Gastrocnemius medialis (tissue), 4 donors: ENCODE data around the gene RIN3.

Experiments used
- CTCF ChIP-seq, 5 experiments: fragments of 450-650 bp in 3 of 5; fragments of 200-600 bp in 2 of 5; sonication (generic) in 2 of 5; IDR thresholded peaks in 4 of 5; conservative IDR thresholded peaks in 1 of 5; 1 replicate in 4 of 5; 2 replicates in 1 of 5; pipeline ENCODE4 v1.5.1; 2016 to 2019; ENCODE audit warnings: antibody characterized with exemption in 5 of 5, mild to moderate bottlenecking in 3 of 5, moderate library complexity in 3 of 5
- POLR2A ChIP-seq, 2 donors: fragments of 450-650 bp; IDR thresholded peaks; one replicate each; pipeline ENCODE4 v1.6.1; 2017; ENCODE audit warnings: antibody characterized with exemption in 2 of 2, mild to moderate bottlenecking in 2 of 2, moderate library complexity in 2 of 2

DNA sequence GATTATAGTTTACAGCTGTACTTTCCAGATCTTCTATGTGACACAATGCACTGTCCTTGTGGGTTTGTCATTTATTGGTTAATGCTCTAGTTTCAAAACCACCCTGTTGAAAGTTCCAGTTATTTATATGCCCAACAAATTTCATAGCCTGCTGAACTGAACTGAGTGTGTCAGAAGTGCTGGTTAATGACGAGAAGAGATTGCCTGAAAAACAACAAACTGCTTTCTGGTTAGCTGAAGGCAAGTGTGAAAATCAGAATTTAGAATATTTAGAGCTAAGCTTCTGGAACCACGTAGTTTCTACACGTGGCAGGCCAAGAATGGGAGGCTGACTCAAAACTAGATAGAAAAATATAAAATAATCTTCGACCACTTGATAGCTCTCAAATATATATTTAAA is 19.1 kb upstream of the RIN3 start:
- TF ChIP-seq CTCF (IDR thresholded peaks at IDR 0.05 in 4 of 5, conservative IDR thresholded peaks at IDR 0.05 in 1 of 5) (no peak), POLR2A (IDR thresholded peaks at IDR 0.05) (no peak)
